ENCODE results near the gene BRIX1. TPM values are rescaled to one million over a fixed set of nuclear protein-coding genes. Genes with fewer than 3 reads are reported as not detected.
A peak's percentile ranks its signal among the peaks of the same experiment; 100 is the strongest.
"Not testable (repeated sequence)": the region's sequence is repeated elsewhere in the genome, so short reads cannot be mapped to it uniquely, and the experiment has no call there.

Gene BRIX1
- total and polyA plus RNA-seq, 2 experiments from 2014 or later = 39.7 to 45.8 TPM

- WGBS, 2 experiments (ENCODE audit: low coverage in 1 of 2, low lambda C conversion rate in 2 of 2, missing lambda C conversion rate in 2 of 2) = 69 to 79% methylated on average over 4 of the region's 4 CpGs
- Histone ChIP-seq H3K9me3 (ENCODE audit: low read depth) (no peaks in the 10 kb centered on the region), H3K27ac (no peak overlapping the region), H3K79me2 (ENCODE audit: insufficient read depth) (peaks cover 83% of the 10 kb centered on the region), H3K4me1 (ENCODE audit: insufficient read depth) (peaks cover 31% of the 10 kb centered on the region), H2AFZ (no peak overlapping the region), H3K4me2 (ENCODE audit: unreplicated experiment) (no peak overlapping the region), H3K27me3 (replicated peaks; ENCODE audit: insufficient read depth) (no peaks in the 10 kb centered on the region), H3K9ac (no peak overlapping the region), H4K20me1 (ENCODE audit: insufficient read depth) (no peaks in the 10 kb centered on the region), H3K4me3 (no peak overlapping the region), H3F3A (ENCODE audit: insufficient read depth) (peaks cover 44% of the 10 kb centered on the region), H3K9me2 (ENCODE audit: insufficient read depth) (no peaks in the 10 kb centered on the region), H3K36me3 (ENCODE audit: low read depth) (peaks cover 41% of the 10 kb centered on the region)
- in situ Hi-C loops (cut with MboI) = no loop called here
- TF ChIP-seq EZH2phosphoT487 (IDR thresholded peaks at IDR 0.05; ENCODE audit: insufficient read depth, low read depth) (no peak), EZH2 (IDR thresholded peaks at IDR 0.05; ENCODE audit: insufficient read depth, poor library complexity, severe bottlenecking) (no peak)
- DNase-seq = peak; percentile 30
Measured at GRCh38 chr5:34919077-34919476, 3.6 kb downstream of the BRIX1 start.

GRCh38 chr5:34923256-34923655 lies 7.7 kb downstream of the BRIX1 start:
- peak overlapping the region; percentile 49 for H3K4me2 ChIP-seq (ENCODE audit: unreplicated experiment)
- H4K20me1 ChIP-seq (ENCODE audit: insufficient read depth); H2AFZ ChIP-seq; H3K9me3 ChIP-seq (ENCODE audit: low read depth); H3K4me3 ChIP-seq; DNase-seq; H3K9ac ChIP-seq; in situ Hi-C loops (cut with MboI); H3K9me2 ChIP-seq (ENCODE audit: insufficient read depth); H3K27me3 ChIP-seq (replicated peaks; ENCODE audit: insufficient read depth): not testable (repeated sequence)
- peaks cover 18% of the 10 kb centered on the region for H3K4me1 ChIP-seq (ENCODE audit: insufficient read depth)
- H3K79me2 ChIP-seq (ENCODE audit: insufficient read depth) = peaks cover 76% of the 10 kb centered on the region
- H3F3A ChIP-seq (ENCODE audit: insufficient read depth) = peaks cover 59% of the 10 kb centered on the region
- peak overlapping the region; percentile 46 for H3K27ac ChIP-seq
- H3K36me3 ChIP-seq (ENCODE audit: low read depth) = peaks cover 67% of the 10 kb centered on the region
- WGBS, 2 experiments (ENCODE audit: low coverage in 1 of 2, low lambda C conversion rate in 2 of 2, missing lambda C conversion rate in 2 of 2) = 93 to 99% methylated on average over 9 of the region's 9 CpGs

- Histone ChIP-seq H3K27me3 (replicated peaks; ENCODE audit: insufficient read depth) (no peaks in the 10 kb centered on the region), H3K9ac (no peak overlapping the region), H3K36me3 (ENCODE audit: low read depth) (peaks cover 67% of the 10 kb centered on the region), H3K9me2 (ENCODE audit: insufficient read depth) (no peaks in the 10 kb centered on the region), H3K4me1 (ENCODE audit: insufficient read depth) (peaks cover 22% of the 10 kb centered on the region), H3K79me2 (ENCODE audit: insufficient read depth) (peaks cover 69% of the 10 kb centered on the region), H3K4me3 (no peak overlapping the region), H2AFZ (no peak overlapping the region), H3K27ac (peak overlapping the region; percentile 46), H3F3A (ENCODE audit: insufficient read depth) (peaks cover 65% of the 10 kb centered on the region), H3K4me2 (ENCODE audit: unreplicated experiment) (peak overlapping the region; percentile 49), H4K20me1 (ENCODE audit: insufficient read depth) (no peaks in the 10 kb centered on the region), H3K9me3 (ENCODE audit: low read depth) (no peaks in the 10 kb centered on the region)
- DNase-seq = peak; percentile 91
- TF ChIP-seq EZH2 (IDR thresholded peaks at IDR 0.05; ENCODE audit: insufficient read depth, poor library complexity, severe bottlenecking) (no peak), EZH2phosphoT487 (IDR thresholded peaks at IDR 0.05; ENCODE audit: insufficient read depth, low read depth) (no peak)
- in situ Hi-C loops (cut with MboI) = no loop called here
- 30 to 36% methylated on average over 3 of the region's 3 CpGs for WGBS, 2 experiments (ENCODE audit: low coverage in 1 of 2, low lambda C conversion rate in 2 of 2, missing lambda C conversion rate in 2 of 2)
Measured at GRCh38 chr5:34923694-34924461, 8.4 kb downstream of the BRIX1 start.

- Histone ChIP-seq H3K36me3 (ENCODE audit: low read depth) (peaks cover 66% of the 10 kb centered on the region), H3K4me2 (ENCODE audit: unreplicated experiment) (peak overlapping the region; percentile 49), H3K27ac (peak overlapping the region; percentile 46), H2AFZ (no peak overlapping the region), H3F3A (ENCODE audit: insufficient read depth) (peaks cover 67% of the 10 kb centered on the region), H3K79me2 (ENCODE audit: insufficient read depth) (peaks cover 64% of the 10 kb centered on the region), H3K4me1 (ENCODE audit: insufficient read depth) (peaks cover 23% of the 10 kb centered on the region), H4K20me1 (ENCODE audit: insufficient read depth) (no peaks in the 10 kb centered on the region), H3K9me3 (ENCODE audit: low read depth) (no peaks in the 10 kb centered on the region), H3K27me3 (replicated peaks; ENCODE audit: insufficient read depth) (no peaks in the 10 kb centered on the region), H3K4me3 (no peak overlapping the region), H3K9me2 (ENCODE audit: insufficient read depth) (no peaks in the 10 kb centered on the region), H3K9ac (no peak overlapping the region)
- in situ Hi-C loops (cut with MboI) = no loop called here
- no peak for DNase-seq
- TF ChIP-seq EZH2phosphoT487 (IDR thresholded peaks at IDR 0.05; ENCODE audit: insufficient read depth, low read depth) (no peak), EZH2 (IDR thresholded peaks at IDR 0.05; ENCODE audit: insufficient read depth, poor library complexity, severe bottlenecking) (no peak)
Measured at GRCh38 chr5:34924462-34924765, 8.9 kb downstream of the BRIX1 start.
